LNCaP clone FGC (cell line): Measurements from ENCODE around the gene MEF2D.

Experiments
- DNase-seq: peaks from one replicate; pipeline ENCODE4 v3.0.0-alpha.2; 2011; ENCODE audit warnings: low read depth
- H3K4me3 ChIP-seq: 2 replicates; pipeline ENCODE4 v1.5.1; 2011; ENCODE audit warnings: mild to moderate bottlenecking, low read depth, low read length, control low read depth
- CTCF ChIP-seq: IDR thresholded peaks from 2 replicates; pipeline ENCODE4 v1.5.1; 2012; ENCODE audit warnings: mild to moderate bottlenecking; ENCODE audit not compliant: control insufficient read depth, insufficient read depth; ENCODE audit errors: extremely low read depth

Gene MEF2D

DNA sequence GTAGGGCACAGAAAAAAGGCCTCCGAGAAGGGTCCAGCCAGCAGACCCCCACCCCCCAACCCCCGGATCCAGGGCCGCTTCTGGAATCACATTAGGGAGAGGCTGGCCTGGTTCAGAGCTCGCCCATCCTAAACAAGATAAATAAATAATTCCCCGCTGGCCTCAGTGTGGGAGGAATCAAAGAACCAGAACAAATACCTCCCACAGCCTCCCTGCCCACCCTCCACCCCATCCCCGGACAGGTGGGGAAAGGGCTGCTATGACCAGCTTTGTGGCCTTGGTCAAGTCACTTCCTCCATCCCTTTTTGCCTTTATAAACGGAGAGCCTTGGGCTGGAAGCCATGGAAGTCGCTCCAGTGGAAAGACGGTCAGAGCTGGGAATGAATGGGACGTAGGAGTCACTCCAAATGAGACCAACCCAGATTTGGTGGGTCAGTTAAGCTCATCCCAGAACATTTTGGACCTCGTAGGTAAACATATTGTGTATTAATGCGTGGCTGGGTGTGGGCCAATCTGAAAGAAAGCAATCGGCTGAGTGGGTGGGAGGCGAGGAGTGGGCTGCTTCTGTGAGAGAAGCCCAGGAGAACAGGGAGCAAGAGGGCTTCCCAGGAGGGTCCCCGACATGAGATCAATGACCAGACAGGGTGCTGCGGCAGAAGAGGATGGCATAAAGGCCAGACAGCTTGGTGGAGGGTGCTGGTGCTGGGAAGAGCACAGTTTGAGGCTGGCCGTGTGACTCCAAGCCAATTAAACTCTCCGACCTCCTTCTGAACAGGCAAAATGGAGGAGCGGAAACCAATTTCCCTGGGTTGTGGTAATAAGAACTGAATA is 63.3 kb downstream of the MEF2D start:
- TF ChIP-seq CTCF = no peak
- H3K4me3 ChIP-seq = no peak overlapping the region
- DNase-seq = no peak

DNA sequence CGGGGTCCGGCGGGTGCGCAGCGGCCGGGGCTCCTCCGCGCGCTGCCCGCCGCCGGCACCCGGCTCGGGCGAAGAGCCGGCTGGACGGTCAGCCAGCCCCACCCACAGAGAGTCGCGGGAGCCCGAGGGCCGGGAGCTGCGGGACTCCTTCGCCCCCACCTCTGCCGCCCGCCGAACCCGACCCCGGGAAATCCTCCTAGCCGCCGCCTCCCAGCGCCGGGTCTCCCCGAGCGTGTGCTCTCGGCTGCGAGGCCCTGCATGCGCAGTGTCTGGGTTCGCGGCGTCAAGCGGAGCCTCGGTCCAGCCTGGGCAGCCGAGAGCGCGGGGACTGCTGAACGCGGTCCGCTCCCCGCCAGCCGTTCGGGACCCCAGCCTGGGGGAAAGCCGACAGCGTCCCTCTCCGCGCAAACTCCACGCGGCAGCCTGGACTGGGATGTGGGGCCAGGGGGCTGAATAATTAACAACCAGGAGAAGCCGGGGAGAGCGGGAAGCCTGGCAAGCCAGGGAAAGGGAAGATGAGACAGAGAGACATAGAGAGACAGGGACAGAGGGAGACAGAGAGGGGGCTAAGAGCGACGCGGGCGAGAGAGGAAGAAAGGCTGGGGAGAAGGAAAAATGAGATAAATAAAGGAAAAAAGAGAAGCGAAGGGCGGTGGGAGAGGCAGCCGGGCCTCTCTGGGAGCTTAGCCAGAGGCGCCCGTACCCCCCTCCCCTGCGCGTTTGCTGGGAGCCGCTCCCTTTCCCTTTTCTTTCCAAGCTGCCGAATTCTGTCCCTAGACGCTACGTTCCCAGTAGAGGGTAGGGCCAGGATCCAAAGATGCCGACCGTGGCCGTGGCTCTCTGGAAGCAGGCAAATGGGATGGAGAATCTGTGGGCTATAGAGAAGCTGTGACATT is 64.2 kb downstream of the MEF2D start:
- no peak for DNase-seq
- TF ChIP-seq CTCF = no peak
- no peak overlapping the region for H3K4me3 ChIP-seq

DNA sequence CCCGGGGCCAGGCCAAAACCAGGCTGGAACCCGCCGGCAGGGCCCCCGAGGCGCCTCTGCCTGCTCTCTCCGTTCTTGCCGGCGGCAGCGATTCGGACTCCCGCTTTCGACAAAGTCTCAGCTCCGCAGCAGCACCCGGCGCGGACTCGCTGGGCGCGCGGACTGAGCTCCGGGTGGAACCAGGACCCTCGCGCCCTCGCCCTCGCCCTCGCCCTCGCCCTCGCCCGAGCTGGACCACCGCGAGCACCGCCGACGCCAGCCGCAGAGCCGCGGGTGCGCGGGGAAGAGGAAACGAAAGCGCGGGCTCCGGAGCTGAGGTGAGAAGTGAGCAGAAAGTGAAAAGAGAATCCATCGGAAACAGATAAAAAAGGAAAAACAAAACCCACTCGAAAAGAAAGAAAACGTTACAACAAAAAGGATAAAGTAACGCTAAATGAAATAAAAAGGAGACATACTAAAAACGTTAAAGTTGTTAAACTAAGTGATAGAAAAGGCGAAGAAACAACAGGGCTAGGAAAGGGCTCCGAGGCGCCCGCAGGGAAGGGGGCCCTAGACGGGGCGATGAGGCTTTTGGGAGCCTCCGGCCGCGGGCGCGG is 64.9 kb downstream of the MEF2D start:
- no peak overlapping the region for H3K4me3 ChIP-seq
- TF ChIP-seq CTCF = no peak
- no peak for DNase-seq

DNA sequence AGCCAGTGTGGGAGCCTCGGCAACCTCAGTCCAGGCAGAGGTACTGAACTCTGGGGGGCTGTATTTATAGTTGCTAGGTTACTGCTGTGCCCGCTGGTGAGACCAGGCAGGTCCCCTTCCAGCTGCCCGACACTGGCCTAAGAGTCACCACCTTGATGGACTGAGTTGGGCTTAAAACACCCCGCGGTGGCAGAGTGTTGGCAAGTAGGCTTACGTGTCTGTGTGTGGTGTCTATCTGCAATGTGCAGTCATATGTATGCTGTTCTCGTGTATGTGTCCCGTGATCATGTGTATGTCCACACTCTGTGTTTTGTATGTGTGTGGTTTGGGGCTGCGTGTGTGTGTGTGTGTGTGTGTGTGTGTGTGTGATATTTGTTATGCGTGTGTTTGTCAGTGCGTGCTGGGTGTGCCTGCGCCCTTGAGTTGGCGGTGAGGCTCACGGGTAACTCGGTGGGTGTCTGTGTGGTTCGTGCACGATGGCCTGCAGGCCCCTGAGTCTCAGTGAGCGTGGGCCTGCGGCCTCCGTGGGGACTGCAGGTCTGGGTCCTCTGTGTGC is 65.5 kb downstream of the MEF2D start:
- H3K4me3 ChIP-seq = no peak overlapping the region
- DNase-seq = no peak
- no peak for TF ChIP-seq CTCF

GRCh38 chr1:156433602-156434001 is 67.0 kb downstream of the MEF2D start:
- no peak overlapping the region for H3K4me3 ChIP-seq
- no peak for TF ChIP-seq CTCF
- DNase-seq = no peak

- no peak overlapping the region for H3K4me3 ChIP-seq
- TF ChIP-seq CTCF = no peak
- DNase-seq = no peak
These were observed 67.5 kb downstream of the MEF2D start for GRCh38 chr1:156433032-156433431.
